Inflammatory macrophage (primary cell): Measurements from ENCODE around the gene IGSF5.
"Not testable (repeated sequence)": the region's sequence is repeated elsewhere in the genome, so short reads cannot be mapped to it uniquely, and the experiment has no call there.

Experiments used
- DNase-seq, 2 donors: peaks; one replicate each; pipeline ENCODE4 v3.0.0-alpha.2; 2020 to 2022

The IGSF5 gene

DNA sequence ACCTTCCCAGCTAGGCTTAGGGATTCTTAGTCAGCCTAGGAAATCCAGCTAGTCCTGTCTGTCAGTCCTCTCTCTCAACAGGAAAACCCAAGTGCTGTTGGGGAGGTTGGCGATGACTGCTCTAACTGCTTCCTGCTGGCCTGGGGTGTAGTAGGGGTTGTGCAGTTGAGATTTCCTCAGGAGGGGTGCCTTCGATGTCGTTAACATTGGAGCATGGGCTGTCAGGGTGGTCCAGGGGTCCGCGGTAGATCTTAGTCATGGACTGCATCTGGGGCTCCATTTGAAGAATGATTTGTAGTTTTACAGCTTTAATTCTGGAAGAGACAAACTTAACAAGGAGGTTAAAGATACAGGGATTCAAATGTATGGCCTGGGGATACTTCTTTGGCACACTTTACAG, 5.5 kb upstream of the IGSF5 start:
- not testable (repeated sequence) for DNase-seq

DNA sequence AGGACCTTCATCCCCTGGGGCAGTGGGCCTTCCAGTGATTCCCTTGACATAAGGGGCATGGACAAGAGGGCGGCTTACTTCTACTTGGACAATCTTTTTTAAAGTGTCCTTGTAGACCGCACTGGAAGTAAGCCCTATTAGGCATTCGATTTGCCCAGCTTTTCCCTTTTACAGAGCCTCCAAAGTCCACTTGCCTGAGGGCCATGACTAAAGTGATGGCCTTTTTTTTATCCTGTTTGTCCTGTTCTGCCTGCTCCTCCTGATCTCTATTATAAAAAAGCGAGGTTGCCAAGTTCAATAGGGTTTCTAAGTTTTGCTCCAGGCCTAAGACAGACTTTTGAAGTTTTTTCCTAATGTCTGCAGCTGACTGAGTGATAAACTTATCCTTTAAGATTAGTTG, 2.4 kb upstream of the IGSF5 start:
- not testable (repeated sequence) for DNase-seq

DNA sequence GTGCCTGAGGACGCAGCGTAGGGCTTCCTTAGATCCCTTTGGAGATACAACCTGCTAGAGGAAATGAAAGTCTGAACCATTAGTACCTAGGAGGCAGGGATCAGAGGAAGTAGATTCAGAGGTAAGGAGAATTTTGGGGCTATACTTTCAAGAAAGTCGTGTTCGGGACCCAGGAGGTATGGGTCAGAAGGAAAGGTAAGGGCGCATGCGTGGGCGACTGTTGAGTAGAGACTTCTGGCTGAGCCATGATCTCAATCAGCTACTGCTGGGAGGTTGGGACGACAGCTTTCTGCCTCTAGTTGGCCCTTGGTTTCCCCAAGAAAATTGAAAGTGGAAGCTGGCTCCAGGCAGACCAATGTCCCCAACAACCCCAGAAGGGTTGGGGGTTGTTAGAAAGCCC, 349 bp downstream of the IGSF5 start:
- DNase-seq, result not testable (repeated sequence)

DNA sequence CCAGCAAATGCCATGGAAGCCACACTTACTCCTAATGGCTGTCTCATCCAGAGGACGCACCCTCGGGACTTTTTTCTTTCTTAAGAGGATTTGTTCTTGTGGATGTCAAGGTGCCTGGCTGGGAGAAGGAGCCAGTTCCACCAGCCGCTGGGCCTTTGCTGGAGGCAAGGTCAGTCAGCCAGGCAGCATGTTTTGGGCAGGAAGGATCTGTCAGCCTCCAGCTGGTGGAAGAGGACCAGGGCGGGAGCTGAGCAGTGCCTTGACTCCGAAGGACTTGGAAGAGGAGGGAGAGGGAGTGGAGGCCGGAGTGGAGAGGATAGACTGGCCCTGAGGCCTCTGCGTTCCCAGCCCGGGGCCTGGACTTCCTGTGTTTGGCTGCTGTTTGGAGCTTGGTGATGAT, 5.7 kb downstream of the IGSF5 start:
- DNase-seq, result no peak

DNA sequence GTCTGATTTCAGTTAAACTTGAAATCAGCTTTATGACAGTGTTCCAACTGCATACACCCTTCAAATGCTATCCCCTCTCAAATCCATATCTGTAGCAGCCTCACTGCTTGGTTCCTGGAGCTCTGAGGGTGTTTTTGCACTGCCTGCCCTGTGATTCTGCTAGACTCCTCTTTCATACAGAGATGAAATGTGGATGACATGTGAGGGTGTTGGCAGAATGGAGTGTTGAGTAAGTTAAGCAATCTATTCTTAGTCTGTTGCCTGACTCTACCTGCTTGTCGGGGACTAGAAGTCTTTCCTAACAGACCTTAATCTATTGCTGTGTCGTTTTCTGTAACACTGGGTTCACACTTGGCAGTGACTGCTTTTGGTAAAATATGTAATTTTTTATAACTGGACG, 9.8 kb downstream of the IGSF5 start:
- DNase-seq, result no peak

DNA sequence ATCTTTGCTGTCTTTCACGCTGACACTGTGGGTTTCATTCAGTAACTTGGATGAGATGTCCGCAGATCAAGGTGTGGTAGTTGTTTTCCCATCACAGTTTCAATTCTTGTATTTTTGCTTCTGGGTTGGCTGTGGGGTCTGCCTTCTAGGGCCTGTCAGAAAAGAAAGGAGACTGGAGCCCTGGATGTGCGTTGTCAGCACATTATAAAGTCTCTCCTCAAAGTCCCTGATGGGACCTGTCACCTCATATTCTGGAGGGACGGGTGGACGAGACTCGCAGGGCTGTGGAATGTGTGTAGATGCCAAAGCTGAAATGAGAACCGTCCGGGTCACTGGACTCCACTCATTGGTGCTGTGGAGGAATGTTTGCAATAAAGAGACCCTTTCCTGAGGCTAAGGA, 11.3 kb downstream of the IGSF5 start:
- no peak for DNase-seq

DNA sequence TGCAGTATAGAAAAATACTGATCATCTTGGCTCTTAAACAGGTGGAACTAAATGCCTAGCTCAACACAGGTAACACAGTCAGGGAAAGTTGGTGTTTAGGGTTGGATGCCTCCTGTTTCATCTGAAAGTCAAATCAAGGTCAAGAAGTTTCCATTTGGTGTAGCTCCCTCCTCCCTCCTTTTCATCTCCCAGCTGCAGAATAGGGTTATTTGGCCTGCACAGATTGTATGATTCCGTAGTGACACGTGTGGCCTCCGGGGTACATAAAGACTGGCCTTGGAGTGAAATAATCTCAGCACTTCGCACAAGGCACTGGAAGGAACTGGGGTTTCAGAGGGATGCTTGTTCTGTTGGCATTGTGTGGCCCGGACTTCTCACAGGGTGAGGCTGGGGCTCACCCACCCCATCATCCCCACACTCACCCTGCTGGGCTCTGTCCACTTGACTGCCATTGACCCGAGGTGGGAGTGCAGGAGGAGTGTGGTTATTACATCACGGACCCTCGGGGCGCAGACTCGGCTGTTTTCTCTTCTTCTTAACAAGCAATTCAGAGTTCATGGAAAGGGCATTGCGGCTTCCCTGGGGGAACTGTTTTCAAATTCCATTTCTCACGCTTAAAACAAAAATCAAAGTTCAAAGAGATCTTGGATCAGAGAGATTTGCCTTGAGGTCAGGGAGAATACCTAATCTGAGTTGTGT, 18.4 kb downstream of the IGSF5 start:
- DNase-seq, result no peak

DNA sequence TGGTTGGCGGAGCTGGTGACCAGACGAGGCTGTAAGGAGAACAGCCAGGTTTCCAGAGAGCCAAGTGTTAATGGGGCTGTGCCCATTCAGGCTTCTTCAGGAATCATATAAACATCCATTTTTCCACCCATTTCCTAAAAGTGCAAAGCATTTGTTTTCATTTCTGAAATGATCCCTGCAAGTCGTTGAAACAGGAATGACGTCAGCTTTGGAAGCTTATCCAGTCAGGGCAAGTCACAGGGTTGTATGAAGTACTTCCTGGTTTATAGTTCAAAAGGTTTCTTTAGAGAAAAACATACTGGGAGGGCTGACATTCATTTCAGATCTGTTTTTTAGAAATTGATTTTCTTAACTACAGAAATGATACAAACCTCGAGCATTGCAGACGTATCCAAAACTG, 29.2 kb downstream of the IGSF5 start:
- DNase-seq, result no peak

DNA sequence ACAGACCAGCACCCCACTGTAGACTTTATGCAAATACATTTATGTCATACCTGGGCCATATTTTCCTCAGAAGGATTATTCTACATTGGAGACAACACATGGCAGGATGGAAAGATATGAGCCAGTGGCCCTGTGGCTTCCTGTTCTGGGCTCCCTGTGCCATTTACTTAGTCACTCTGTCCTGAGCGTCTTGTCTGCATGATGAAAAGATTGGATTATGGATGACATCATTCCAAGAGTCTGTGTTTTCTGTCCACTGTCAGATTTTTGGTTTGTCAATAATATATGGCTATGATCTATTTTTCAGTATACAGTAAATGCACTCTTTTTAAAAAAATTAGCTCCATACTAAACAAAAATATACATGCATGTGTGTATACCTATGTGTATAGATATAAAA, 30.8 kb downstream of the IGSF5 start:
- no peak for DNase-seq

DNA sequence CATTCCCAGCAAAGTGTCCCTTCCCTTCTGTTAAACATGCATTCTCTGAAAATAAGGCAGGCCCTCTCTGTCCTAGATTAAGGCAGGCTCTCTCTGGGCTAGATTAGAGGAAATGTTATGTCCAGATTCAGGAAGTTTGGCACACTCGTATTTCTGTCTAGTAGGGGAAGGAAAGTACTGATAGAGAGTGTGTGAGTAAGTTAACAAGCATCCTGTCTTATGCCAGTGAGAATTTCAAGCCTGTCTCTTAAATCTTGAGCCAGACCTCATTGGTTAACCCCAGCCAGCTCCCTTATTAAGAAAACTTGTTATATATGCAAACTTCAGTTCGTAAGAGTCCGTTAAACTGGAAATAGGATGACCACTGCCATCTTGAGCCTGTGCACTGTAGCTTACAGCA, 31.6 kb downstream of the IGSF5 start:
- no peak for DNase-seq

DNA sequence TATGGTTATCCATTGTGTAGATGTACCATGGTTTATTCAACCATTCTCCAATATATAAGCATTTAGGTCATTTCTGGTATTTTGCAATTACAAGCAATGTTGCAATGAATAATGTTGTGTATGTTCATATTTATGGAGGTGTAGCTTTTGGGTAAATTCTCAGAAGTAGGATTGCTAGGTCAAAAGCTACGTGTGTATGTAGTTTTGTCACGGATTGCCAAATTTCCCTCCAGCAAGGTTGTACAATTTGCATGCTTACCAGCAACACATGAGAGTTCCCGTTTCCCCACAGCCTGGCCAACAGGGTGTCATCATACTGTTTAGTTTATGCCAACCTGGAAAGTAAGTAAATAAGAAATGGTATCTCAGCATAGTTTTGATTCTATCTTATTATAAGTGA, 36.3 kb downstream of the IGSF5 start:
- DNase-seq, result no peak

DNA sequence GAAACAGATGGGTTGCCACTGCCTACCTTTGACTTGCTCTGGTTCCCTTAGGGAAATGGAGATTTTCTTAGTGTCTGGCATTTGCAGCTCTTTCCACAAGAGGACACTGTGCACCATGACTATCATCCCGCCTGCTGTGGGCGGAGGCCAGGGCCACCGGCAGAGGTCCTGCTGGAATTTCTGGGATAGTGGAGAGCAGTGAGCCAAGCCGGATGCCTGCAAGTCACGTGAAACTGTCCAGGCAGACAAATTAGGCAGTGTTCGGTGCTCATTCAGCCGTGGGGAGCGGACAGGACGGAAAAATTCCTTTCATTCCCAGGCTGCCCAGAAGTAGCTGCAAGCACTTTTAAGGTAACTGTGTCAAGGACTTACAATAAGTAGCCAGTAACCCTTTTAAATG, 43.4 kb downstream of the IGSF5 start:
- no peak for DNase-seq

DNA sequence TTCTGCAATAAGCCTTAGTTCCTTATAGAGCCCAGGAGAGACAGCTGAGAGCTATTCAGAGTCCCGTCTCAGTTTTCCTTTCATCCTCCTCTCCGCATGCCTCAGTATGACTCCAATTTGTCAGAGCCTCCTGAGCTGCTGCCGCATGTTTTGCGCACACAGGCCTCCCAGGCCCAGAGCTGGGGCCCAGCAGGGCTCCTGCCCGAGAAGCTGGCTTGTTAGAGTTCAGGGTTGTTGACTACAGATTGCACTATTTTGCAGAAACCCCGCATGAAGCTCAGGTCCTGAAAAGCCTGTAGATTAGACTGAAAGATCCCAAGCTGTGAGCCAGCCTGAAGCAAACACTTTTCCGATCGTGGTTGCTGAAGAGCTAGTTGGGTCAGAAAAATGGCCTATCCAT, 51.5 kb downstream of the IGSF5 start:
- DNase-seq, result no peak

DNA sequence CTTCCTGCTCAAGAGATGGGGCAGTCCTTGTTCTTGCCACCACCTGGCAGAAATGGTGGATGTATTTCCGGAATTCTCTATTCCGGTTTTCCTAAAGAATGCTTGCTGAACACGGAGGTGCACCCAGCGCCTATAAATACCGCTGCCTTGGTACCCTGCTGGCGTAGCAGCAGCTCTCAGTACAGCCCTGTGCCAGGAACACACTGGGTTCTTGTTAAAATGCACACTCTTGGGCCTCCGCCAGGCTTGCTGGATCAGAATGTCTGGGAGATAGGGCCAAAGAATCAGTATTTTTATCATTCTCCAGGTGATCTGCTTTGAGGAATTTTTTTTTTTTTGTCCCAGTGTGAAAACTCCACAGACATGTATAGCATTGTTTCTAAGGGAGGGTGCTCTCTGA, 54.2 kb downstream of the IGSF5 start:
- DNase-seq, result no peak

DNA sequence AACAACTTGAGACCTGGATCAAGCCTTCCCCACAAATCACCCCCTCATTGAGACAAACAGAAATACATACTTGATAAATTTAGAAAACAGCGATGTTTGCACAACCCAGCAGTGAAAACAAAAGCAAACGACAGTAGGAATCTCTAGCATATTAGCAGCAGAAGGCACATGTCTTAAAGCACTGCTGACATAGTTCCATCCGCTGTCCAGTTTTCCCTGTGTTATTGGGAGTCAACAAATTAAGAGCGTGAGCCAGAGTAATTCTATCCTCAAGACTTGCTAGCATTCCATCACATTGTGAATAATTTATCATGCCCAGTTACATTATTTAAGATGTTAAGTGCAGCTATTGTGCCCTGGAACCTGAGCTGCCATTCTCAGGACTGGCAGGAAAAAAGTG, 55.3 kb downstream of the IGSF5 start:
- DNase-seq, result no peak

DNA sequence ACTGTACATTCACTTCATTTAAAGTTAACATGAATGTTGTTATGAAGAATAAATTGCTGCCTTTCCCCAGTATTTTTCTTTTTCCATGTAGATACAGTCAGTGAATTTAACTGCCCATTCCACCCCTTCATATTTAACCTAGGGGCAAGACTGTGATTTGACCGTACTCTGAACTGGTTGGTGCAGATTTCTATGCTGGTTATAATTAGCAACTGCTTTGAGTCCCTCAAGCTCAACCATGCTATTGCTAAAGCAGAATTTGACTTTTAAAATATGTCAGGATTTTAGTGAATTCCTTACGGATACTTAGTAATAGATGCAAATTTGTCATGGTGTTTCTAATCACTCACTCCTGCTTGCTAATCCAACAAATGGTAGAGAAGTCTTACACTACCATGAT, 57.2 kb downstream of the IGSF5 start:
- DNase-seq, result no peak

DNA sequence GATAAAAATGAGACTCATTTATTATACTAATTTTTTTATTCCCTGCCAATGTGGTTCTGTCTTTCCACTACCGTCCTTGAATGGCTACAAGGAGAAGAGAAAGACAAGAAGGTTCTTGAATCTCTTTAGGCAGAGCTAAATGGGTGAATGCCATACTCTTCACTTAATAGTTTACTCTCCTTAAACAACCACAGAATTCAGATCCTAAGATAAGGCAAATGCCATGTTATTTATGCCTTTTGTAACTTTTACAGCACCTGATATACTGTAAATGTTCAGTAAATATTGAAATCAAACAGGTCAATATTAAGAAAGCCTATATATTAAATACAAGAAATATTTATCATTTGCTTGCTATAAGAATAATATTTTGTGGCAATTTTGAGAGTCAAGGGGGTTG, 58.4 kb downstream of the IGSF5 start:
- DNase-seq, result no peak

DNA sequence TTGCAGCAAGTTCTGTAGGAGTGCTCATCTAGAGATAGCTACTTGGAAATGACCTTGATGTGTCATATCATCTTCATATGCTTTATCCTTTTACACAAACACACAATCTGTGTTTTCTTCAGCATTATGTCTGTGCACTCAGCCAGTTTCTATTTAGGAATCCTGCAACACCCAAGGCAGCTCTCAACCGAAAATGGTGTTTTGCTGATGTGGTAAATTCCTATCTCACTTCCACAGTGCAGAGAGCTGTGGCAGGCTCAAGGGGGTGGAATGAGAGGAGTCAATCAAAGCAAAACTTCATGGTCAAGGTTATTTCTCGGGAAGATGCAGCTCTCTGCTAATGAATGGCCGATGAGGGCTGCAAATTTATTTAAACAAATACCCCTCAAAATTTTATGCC, 59.3 kb downstream of the IGSF5 start:
- no peak for DNase-seq

DNA sequence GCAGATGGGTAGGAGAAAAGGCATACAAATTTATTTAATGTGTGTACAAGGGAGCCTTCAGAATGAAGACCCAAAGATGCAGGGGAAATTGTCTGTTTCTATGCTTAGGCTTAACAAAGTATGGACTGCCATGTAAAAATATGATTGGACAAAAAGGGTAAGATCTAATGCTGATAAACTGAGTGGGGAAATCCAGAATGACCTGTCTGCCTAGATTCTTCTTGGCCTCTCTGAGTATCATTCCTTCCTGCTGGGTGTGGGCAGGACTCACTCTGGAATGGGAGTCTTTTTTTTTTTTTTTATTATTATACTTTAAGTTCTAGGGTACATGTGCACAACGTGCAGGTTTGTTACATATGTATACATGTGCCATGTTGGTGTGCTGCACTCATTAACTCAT, 61.0 kb downstream of the IGSF5 start:
- DNase-seq, result no peak

DNA sequence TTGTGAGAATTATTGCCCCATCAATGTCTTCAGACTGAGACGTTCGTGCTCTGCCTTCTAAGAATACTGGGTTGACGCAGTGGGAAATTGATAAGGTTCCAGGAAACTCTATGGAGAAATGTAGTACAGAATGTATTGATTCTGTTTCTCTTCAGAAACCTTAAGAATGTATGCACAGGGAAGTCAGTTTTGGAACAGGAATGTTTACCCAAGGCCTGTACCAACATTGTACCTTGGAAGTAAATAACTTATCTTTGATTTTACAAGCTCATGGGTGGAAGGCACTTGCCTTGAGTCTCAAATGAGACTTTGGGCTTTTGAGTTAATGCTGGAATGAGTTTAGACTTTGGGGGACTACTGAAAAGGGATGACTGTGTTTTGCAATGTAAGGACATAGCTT, 62.8 kb downstream of the IGSF5 start:
- DNase-seq, result no peak

DNA sequence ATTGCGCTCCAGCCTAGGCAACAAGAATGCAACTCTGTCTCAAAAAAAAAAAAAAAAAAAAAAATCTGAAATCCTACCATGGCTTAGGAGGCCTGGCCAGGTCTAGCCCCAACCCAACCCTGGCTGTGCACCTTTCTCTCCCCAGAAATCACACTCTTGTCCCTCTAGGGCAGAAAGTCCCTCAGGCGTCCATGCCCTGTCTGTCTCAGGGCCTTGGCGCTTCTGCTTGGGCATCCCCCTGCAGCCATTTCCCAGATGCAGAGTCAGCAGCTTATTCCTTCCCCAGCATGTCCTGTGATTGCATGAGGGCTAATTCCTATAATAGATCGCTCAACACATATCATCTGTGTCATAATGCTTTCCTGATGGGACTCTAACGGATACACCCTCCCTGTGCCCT, 65.0 kb downstream of the IGSF5 start:
- DNase-seq, result no peak

DNA sequence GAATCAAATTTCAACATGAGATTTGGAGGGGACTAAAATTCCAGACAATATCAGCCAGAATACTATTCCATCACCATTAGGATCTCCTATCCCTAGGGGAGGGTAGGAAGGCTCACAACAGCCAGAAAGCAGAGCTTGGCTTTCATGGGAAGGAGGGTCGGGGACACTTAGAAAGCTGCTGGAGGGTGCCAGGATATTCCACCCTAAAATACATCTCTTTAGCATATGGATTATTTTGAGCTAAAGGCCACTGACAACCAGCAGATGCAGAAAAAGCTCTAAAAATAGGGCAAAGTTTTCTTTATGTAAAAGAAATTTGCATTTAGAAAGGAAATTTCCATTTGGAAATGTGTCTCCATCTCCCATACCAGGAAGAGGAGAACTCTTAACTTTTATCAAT, 68.0 kb downstream of the IGSF5 start:
- no peak for DNase-seq

DNA sequence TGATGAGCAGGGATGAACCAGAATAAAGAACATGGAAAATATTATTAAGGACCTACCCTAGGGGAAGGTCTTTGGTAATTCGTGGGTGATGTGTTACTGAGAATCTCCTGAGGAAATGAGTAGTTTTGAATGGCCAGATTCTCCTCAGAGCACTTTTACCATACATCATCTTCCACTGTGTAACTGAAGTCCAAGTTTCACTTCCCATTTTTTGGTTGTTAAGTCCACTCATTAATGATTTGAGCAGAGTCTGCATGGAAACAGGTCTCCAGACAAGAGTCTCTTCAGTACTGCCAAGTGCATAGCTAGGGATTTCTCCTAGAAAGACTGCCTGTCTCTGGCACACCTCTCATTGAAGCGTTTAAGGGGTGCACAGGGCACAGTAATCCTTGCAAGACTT, 73.6 kb downstream of the IGSF5 start:
- peak; percentile 1 to 9 for DNase-seq

DNA sequence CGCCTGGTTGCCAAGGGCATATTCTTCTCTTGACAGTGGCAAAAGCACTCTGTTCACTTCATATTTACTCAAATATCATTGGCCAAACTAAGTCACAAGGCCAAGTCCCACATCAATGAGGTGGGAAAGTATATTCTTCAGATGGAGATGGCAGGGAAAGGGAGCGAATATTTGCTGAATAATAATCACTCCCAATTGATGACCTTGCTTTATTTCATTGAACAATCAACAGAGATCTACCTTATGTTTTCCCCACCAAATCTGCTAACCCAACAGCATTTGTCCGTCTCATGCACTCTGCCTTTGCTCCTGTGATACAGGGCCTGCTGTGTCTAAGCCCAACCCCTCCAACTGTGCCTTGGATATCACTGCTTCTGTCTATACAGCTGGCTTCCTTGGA, 77.1 kb downstream of the IGSF5 start:
- DNase-seq, result no peak

DNA sequence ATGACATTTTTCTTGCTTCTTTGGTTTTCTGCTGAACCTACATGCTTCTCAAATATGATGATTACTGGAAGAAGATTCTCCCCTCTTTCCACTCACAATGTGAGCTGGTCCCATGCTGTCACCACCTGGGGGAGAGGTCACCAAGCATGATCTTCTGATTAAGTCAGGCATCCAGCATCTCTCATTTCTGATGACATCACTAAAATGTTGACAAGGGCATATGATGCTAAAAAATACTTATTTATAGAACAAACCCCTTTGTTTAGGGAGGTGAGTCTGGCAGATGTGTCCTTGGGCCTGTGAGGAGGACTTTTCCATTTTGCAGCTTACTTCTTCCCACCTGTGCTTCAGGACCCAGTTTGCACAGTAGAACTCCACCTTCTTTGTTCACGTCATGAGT, 80.3 kb downstream of the IGSF5 start:
- no peak for DNase-seq

DNA sequence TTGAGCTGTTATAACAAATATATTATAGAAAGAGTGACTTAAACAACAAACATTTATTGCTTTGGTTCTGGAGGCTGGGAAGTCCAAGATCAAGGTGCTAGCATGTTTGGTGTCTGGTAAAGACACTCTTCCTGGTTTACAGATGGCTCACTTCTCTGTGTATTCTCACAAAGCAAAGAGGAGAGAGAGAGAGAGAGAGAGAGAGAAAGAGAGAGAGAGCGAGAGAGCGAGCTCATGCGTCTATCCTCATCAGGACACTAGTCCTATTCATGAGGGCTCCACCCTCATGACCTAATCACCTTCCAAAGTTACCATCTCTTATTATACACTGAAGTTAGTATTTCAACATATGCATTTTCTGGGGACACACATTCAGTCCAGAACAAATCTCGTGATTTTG, 89.6 kb downstream of the IGSF5 start:
- DNase-seq, result no peak
